Vagina (tissue), 2 donors: Measurements from ENCODE around the gene EIF5A.

Experiments used
- CTCF ChIP-seq, 3 experiments: fragments of 450-650 bp in 2 of 3; fragments of 200-600 bp in 1 of 3; sonication (generic) in 1 of 3; IDR thresholded peaks; one replicate each; pipeline ENCODE4 v1.5.1; 2017 to 2019; ENCODE audit warnings: antibody characterized with exemption in 3 of 3, mild to moderate bottlenecking in 2 of 3, moderate library complexity in 2 of 3
- POLR2AphosphoS5 ChIP-seq, 2 donors: sonication (generic); formaldehyde crosslinking; IDR thresholded peaks; one replicate each; pipeline ENCODE4 v1.9.0; 2017; ENCODE audit warnings: antibody characterized with exemption in 2 of 2, mild to moderate bottlenecking in 2 of 2, low read depth in 1 of 2; ENCODE audit not compliant: insufficient read depth in 1 of 2

- TF ChIP-seq POLR2AphosphoS5 (IDR thresholded peaks at IDR 0.05; ENCODE audit: insufficient read depth in 1 of 2, low read depth in 1 of 2): no peak
- no peak for TF ChIP-seq CTCF (IDR thresholded peaks at IDR 0.05)
Observed at GRCh38 chr17:7313890-7314718, 6.7 kb downstream of the EIF5A start.
